ENCODE results near the gene LRP1B. TPM values are rescaled to one million over a fixed set of nuclear protein-coding genes. Genes with fewer than 3 reads are reported as not detected.

Gene LRP1B
- total RNA-seq, 4 donors from 2014 or later, result 0.42 to 0.71 (median 0.65) TPM

DNA sequence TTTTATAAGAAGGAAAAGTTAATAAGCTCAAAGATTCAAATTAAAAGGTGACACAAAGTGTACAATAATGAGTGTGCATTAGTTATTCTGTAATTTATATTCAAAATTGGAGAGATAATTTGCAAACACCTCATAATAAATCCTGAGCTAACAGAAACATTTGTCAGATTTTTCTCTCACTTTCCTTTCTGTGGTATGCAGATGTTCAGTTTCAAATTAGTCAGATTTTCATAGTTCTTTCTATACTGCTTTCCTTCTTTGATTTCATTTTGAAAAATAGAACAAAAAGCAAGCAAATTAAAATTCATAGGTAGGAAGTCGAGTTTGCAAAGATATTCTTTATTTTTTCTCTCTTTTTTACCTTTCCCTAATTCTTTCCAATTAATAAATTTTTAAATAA, 1930.5 kb downstream of the LRP1B start:
- intact Hi-C loops (cut with DNase I), result no loop called here
- no peak overlapping the region for H3K27ac ChIP-seq (replicated peaks in 1 of 4)
- no peak for DNase-seq (ENCODE audit: extremely low spot score)
- H3K4me1 ChIP-seq, result no peaks in the 10 kb centered on the region
- H3K4me3 ChIP-seq, result no peak overlapping the region
- TF ChIP-seq POLR2A (IDR thresholded peaks at IDR 0.05; ENCODE audit: low read depth), result no peak
- TF ChIP-seq, protein P1, sequence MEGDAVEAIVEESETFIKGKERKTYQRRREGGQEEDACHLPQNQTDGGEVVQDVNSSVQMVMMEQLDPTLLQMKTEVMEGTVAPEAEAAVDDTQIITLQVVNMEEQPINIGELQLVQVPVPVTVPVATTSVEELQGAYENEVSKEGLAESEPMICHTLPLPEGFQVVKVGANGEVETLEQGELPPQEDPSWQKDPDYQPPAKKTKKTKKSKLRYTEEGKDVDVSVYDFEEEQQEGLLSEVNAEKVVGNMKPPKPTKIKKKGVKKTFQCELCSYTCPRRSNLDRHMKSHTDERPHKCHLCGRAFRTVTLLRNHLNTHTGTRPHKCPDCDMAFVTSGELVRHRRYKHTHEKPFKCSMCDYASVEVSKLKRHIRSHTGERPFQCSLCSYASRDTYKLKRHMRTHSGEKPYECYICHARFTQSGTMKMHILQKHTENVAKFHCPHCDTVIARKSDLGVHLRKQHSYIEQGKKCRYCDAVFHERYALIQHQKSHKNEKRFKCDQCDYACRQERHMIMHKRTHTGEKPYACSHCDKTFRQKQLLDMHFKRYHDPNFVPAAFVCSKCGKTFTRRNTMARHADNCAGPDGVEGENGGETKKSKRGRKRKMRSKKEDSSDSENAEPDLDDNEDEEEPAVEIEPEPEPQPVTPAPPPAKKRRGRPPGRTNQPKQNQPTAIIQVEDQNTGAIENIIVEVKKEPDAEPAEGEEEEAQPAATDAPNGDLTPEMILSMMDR (IDR thresholded peaks at IDR 0.05), result no peak
- TF ChIP-seq EP300 (IDR thresholded peaks at IDR 0.05), result no peak
- no peak for TF ChIP-seq POLR2AphosphoS5 (IDR thresholded peaks at IDR 0.05)
- WGBS, result 65% methylated on average over 1 of the region's 1 CpG
- peaks cover 0 to 5% (median 0%) of the 10 kb centered on the region in 4 donors for H3K9me3 ChIP-seq
- H3K27me3 ChIP-seq, result no peaks in the 10 kb centered on the region
- H3K36me3 ChIP-seq, result no peaks in the 10 kb centered on the region

DNA sequence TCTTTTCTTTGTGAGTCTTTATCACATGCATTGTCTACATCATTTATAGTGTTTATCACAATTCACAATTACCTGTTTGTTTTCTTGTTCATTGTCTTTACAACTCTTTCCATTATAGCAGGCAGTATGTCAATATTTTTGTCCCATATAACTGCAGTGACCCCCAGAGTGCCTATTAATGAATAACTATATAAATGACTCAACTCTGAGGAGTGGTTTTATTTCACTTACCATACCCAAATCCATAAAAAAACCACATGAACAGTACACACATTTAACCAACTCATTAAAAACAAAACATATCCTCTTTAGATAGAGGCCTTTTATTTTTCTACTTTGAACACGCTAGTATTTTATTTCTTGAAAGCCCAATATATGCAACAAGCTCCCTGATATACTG, 1931.5 kb downstream of the LRP1B start:
- WGBS, result 0% methylated on average over 1 of the region's 1 CpG
- TF ChIP-seq, protein P1 (IDR thresholded peaks at IDR 0.05), result no peak
- TF ChIP-seq EP300 (IDR thresholded peaks at IDR 0.05) (no peak), POLR2A (IDR thresholded peaks at IDR 0.05; ENCODE audit: low read depth) (no peak)
- no peaks in the 10 kb centered on the region for H3K36me3 ChIP-seq
- no peaks in the 10 kb centered on the region for H3K4me1 ChIP-seq
- peaks cover 0 to 5% (median 0%) of the 10 kb centered on the region in 4 donors for H3K9me3 ChIP-seq
- no peak overlapping the region for H3K27ac ChIP-seq (replicated peaks in 1 of 4)
- no peak for DNase-seq (ENCODE audit: extremely low spot score)
- intact Hi-C loops (cut with DNase I), result no loop called here
- no peaks in the 10 kb centered on the region for H3K27me3 ChIP-seq
- H3K4me3 ChIP-seq, result no peak overlapping the region

DNA sequence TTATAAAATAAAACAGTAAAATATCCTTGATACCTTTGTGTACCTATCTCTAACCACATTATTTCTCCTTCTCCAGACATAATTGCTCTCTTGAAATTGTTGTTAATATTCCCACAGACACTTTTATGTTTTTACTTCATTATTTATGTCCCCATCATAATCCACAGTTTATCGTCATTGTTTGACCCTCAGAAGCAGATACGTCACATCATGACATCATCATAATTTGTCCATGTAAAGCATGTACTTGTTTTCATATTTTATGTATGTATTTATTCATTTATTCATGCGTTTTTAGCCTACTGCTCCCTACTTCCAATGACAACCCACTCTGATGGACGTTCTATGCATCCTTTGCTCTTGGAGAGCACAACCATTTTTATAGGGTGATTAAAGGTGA, 1943.7 kb downstream of the LRP1B start:
- intact Hi-C loops (cut with DNase I), result no loop called here
- Histone ChIP-seq H3K27me3 (no peaks in the 10 kb centered on the region), H3K4me3 (no peak overlapping the region), H3K4me1 (no peaks in the 10 kb centered on the region), H3K27ac (replicated peaks in 1 of 4) (no peak overlapping the region), H3K36me3 (no peaks in the 10 kb centered on the region), H3K9me3 (no peaks in the 10 kb centered on the region)
- 87% methylated on average over 4 of the region's 4 CpGs for WGBS
- TF ChIP-seq, protein P1 (IDR thresholded peaks at IDR 0.05), result no peak
- TF ChIP-seq EP300 (IDR thresholded peaks at IDR 0.05) (no peak), POLR2A (IDR thresholded peaks at IDR 0.05; ENCODE audit: low read depth) (no peak), POLR2AphosphoS5 (IDR thresholded peaks at IDR 0.05) (no peak)
- DNase-seq (ENCODE audit: extremely low spot score), result no peak

DNA sequence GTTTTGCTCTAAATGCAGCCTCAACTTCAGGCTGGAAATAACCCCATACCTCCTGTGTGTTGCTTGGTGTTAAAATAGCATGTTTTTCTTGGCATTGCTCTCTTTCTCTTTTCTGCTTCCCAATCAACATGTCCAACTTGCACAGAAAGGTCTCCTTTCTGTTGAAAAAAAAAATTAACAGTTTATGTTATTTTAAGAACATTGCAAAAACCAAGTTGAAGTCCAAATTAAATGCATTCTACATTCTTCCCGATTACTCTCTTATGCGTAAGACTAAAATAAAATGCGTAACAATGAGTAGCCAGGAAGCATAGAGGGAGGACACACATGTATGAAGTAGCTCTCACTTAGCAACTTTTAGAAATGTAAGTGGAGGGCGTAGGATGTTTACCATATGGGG, 1944.5 kb downstream of the LRP1B start:
- Histone ChIP-seq H3K9me3 (no peaks in the 10 kb centered on the region), H3K27me3 (no peaks in the 10 kb centered on the region), H3K4me1 (no peaks in the 10 kb centered on the region), H3K27ac (replicated peaks in 1 of 4) (no peak overlapping the region), H3K4me3 (no peak overlapping the region), H3K36me3 (no peaks in the 10 kb centered on the region)
- TF ChIP-seq EP300 (IDR thresholded peaks at IDR 0.05) (no peak), POLR2A (IDR thresholded peaks at IDR 0.05; ENCODE audit: low read depth) (no peak)
- TF ChIP-seq, protein P1 (IDR thresholded peaks at IDR 0.05), result no peak
- DNase-seq (ENCODE audit: extremely low spot score), result no peak
- 39% methylated on average over 4 of the region's 4 CpGs for WGBS
- intact Hi-C loops (cut with DNase I), result no loop called here

DNA sequence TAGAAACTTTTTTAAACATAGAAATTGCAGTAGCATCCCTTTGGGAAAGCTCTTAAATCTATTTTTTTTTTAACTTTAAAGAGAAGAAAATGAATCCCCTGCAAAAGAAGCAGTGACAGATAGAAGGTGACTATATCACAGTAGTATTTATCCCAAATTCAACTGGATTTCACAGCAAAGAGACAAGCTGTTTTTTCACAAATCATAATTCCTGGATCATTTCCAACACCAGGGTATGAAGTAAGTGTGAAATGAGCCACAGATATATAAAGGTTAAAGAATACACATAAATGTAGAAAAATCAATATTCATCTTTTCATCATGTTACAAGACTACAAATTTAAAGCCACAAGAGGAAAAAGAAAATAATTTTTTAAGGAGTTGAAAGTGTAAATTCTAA, 1945.7 kb downstream of the LRP1B start:
- H3K4me3 ChIP-seq, result no peak overlapping the region
- H3K27ac ChIP-seq (replicated peaks in 1 of 4), result no peak overlapping the region
- intact Hi-C loops (cut with DNase I), result no loop called here
- no peaks in the 10 kb centered on the region for H3K4me1 ChIP-seq
- H3K27me3 ChIP-seq, result no peaks in the 10 kb centered on the region
- DNase-seq (ENCODE audit: extremely low spot score), result no peak
- H3K9me3 ChIP-seq, result no peaks in the 10 kb centered on the region
- H3K36me3 ChIP-seq, result no peaks in the 10 kb centered on the region
- TF ChIP-seq, protein P1 (IDR thresholded peaks at IDR 0.05), result no peak
- no peak for TF ChIP-seq EP300 (IDR thresholded peaks at IDR 0.05)
- TF ChIP-seq POLR2AphosphoS5 (IDR thresholded peaks at IDR 0.05), result no peak
- TF ChIP-seq POLR2A (IDR thresholded peaks at IDR 0.05; ENCODE audit: low read depth), result no peak

Data from esophagus muscularis mucosa (tissue), 4 donors.